ENCODE data around the gene VPREB1. TPM values are rescaled to one million over a fixed set of nuclear protein-coding genes. Genes with fewer than 3 reads are reported as not detected.
"Not testable (repeated sequence)": the region's sequence is repeated elsewhere in the genome, so short reads cannot be mapped to it uniquely, and the experiment has no call there.

Gene VPREB1, protein sequence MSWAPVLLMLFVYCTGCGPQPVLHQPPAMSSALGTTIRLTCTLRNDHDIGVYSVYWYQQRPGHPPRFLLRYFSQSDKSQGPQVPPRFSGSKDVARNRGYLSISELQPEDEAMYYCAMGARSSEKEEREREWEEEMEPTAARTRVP
- under 1 TPM in 2 of 4 donors, not detected in 2; 0.23 to 0.48 TPM for polyA plus RNA-seq (ENCODE audit: insufficient read length in 4 of 4)

DNA sequence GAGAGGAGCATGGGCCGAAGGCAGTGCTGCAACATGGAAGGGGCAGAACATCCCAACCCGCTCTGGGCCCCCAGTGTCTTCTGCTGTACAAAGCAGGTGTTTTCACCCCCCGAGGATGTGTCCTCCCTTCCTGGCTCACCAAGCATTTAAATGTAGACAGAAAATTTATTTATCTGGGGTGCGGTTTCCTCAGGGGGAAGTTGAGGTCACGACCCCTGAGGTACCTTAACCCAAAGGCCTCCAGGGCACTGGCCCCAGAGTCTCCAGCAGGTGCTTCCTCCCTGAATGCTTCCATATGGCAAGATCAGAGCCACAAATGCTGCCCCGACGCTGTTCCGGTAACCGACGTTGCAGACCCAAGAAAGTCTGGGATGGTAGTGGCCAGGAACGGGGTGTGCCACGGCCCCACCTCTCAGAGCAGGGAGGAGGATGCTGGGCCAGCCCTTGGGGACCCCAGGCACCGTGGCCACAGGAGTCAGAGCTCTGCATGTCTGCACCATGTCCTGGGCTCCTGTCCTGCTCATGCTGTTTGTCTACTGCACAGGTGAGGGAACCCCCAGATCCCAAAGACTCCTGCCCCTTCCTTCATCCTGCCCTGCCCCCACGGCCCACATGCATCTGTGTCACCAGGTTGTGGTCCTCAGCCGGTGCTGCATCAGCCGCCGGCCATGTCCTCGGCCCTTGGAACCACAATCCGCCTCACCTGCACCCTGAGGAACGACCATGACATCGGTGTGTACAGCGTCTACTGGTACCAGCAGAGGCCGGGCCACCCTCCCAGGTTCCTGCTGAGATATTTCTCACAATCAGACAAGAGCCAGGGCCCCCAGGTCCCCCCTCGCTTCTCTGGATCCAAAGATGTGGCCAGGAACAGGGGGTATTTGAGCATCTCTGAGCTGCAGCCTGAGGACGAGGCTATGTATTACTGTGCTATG, at the start of gene VPREB1:
Gene VPREB1, plus strand, starts transcription at position 471 of the 935 bp plus-strand sequence. Its CDS starts 28 bp downstream, at position 499.
- no peak for DNase-seq (ENCODE audit: low read depth in 4 of 4, low spot score in 2 of 4)

DNA sequence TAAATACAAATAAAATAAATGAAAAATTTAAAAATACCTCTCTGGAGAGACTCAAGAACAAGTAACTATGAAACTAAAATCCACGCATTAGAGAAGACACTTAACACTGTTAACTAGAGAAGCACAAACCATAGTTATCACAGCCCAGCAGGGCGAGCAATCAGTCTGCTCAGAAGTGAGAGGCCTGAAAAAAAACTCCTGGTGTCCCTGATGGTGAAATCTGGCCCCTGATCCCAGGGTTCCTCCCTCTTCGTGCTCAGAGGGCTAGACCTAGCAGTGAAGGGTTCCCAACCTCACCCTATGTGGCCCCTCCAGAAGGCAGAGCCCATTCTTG, 49.7 kb upstream of the VPREB1 start:
- DNase-seq (ENCODE audit: low read depth in 4 of 4, low spot score in 2 of 4): no peak

GRCh38 chr22:22195265-22196017, 49.1 kb upstream of the VPREB1 start:
- no peak for DNase-seq (ENCODE audit: low read depth in 4 of 4, low spot score in 2 of 4)

- DNase-seq (ENCODE audit: low read depth in 4 of 4, low spot score in 2 of 4): no peak
Observed at GRCh38 chr22:22196018-22196533, 48.5 kb upstream of the VPREB1 start.

DNA sequence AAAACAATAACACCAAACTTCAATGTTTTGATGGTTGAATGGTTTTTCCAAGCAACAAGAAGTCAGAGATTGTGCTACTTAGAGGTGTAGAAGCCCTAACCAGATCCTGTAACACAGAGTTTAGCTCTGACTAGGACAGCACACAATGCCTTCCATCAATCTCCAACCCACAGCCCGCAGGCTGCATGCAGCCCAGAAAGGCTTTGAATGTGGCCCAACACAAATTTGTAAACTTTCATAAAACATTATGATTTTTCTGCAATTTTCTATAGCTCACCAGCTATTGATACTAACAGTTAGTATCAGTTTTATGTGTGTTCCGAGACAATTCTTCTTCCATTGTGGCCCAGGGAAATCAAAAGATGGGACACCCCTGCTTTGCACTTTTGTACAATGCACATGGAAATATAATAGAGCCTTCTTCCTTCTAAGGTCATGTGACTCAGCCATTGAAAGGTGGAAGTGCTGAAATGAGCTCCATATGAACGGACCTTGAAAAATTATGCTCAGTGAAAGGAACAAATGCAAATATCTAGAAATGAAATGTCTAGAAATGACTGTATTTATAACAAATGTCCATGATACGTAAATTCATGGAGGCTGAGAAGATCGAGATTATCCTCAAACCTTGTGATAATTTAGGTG, 47.6 kb upstream of the VPREB1 start:
- no peak for DNase-seq (ENCODE audit: low read depth in 4 of 4, low spot score in 2 of 4)

DNA sequence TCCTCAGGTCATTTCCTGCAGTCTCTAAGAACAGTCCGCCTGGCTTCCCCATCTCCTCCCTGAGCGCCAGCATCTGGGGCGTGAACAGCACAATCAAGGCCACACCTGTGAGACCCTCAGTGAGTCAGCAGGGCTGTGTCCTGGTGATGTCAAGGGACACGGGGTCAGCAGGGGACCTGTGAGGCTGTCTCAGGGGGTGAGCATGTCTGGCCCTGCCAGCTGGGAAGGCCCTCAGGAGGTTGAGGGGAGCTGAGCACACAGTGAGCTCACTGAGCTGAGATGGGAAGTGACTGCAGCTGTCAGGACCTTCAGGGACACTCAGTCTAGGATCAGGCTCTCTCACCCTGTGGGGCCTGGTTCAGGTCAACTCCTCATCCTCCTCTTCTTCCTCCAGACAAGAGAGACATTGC, 46.6 kb upstream of the VPREB1 start:
- no peak for DNase-seq (ENCODE audit: low read depth in 4 of 4, low spot score in 2 of 4)

- DNase-seq (ENCODE audit: low read depth in 4 of 4, low spot score in 2 of 4): no peak
Observed at GRCh38 chr22:22198751-22199150, 45.8 kb upstream of the VPREB1 start.

DNA sequence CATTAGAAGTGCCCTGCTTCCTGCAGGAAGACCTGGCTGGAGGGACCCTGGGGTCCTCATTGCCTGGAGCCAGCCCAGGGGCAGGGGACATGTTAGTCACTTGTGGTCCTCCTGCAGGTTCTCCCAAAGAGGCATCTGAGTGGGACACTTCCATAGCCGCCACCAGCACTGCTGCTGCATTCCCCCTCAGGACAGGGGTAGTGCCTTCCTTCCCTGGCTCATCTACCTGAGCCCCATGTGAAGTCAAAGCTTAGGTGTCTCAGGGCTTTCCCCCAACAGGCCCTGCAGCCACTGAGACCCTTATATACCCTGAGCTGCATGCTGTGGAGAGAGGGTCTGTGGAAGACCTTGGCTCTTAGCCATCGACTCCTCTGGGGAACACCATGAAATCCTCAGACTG, 45.0 kb upstream of the VPREB1 start:
- no peak for DNase-seq (ENCODE audit: low read depth in 4 of 4, low spot score in 2 of 4)

GRCh38 chr22:22200569-22201184, 43.9 kb upstream of the VPREB1 start:
- DNase-seq (ENCODE audit: low read depth in 4 of 4, low spot score in 2 of 4): no peak

DNA sequence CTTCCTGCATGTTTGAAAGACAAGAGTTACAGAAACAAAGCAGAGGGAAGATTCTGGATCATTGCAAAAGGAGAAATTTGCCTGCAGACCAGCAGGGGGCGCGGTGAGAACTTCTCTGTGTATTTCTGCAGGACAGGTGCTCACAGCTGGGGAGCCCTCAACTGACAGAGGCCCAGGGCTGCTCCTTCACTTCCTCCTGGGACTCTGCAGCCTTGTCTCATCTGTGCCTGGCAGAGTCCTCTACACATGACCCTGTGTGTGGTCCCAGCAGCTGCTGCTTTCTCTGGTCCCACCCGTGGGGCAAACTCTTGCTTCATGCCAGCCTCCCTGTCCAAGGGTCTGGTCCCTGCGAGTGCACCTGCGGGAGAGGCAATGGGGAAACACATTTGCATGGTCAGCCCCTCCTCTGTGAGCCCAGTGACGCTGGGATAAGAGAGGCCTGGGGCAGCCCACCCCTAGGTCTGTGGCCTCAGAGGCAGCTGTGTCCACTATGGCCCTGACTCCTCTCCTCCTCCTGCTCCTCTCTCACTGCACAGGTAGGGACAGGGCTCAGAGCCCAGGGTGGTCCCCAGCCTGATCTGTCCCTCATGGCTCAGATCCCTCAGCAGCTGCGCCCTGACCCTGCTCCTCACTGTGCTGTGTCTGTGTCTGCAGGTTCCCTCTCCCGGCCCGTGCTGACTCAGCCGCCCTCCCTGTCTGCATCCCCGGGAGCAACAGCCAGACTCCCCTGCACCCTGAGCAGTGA, 43.2 kb upstream of the VPREB1 start:
- no peak for DNase-seq (ENCODE audit: low read depth in 4 of 4, low spot score in 2 of 4)

DNA sequence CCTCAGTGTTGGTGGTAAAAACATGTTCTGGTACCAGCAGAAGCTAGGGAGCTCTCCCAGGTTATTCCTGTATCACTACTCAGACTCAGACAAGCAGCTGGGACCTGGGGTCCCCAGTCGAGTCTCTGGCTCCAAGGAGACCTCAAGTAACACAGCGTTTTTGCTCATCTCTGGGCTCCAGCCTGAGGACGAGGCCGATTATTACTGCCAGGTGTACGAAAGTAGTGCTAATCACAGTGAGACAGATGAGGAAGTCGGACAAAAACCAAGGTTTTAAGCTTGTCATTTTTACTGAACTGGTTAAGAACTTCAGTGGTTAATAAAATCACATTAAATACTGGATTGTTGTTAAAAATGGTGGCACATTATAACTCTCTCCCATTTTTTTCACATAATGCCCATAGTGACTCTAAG, 42.6 kb upstream of the VPREB1 start:
- no peak for DNase-seq (ENCODE audit: low read depth in 4 of 4, low spot score in 2 of 4)

- DNase-seq (ENCODE audit: low read depth in 4 of 4, low spot score in 2 of 4): no peak
Observed at GRCh38 chr22:22203048-22203971, 41.3 kb upstream of the VPREB1 start.

- peak in 3 of 4 donors; percentile 56 to 63 (median 57) for DNase-seq (ENCODE audit: low read depth in 4 of 4, low spot score in 2 of 4)
Observed at GRCh38 chr22:22207845-22208564, 36.6 kb upstream of the VPREB1 start.

DNA sequence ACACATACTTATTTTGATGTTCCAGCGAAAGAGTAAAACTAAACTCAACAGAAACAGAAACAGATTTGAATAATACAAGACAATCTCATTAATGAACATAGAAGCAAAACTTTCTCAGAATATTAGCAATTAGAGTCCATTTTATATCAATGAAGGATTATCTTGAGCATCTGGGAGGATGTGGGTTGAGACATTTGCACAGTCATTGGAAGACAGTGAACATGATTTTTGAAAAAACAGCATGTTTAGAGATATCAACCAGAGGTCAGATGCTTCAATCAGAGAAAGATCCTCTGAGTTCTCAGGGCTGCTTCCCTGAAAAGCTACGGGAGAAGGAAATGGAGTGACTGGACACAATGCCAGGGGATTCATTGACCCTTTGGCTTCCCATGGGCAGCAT, 35.9 kb upstream of the VPREB1 start:
- DNase-seq (ENCODE audit: low read depth in 4 of 4, low spot score in 2 of 4): no peak

DNA sequence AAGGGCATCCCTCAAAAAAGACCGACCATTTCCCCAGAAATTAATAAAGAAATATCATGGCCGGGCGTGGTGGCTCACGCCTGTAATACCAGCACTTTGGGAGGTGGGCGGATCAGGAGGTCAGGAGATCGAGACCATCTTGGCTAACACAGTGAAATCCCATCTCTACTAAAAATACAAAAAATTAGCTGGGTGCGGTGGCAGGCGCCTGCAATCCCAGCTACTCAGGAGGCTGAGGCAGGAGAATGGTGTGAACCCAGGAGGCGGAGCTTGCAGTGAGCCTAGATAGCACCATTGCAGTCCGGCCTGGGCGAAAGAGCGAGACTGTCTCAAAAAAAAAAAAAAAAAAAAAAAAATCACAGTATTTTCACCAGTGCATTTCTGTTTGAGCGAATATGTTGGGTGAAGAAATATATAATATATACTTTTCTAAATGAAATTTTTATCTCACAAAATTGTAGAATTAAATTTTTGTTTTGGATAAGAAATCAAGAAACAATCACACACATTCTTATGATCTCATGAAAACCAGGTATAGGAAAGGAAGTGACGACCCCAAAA, 35.4 kb upstream of the VPREB1 start:
- not testable (repeated sequence) for DNase-seq (ENCODE audit: low read depth in 4 of 4, low spot score in 2 of 4)

- DNase-seq (ENCODE audit: low read depth in 4 of 4, low spot score in 2 of 4): no peak
Observed at GRCh38 chr22:22210375-22210774, 34.2 kb upstream of the VPREB1 start.
